A673 (cell line): ENCODE data around the gene KCNMA1. TPM values are rescaled to one million over a fixed set of nuclear protein-coding genes. Genes with fewer than 3 reads are reported as not detected.

Experiments
- BruUV-seq: library from RNA; stranded (reverse); fragments of 400-500 nt; replicated peaks from 2 replicates; lab custom pipeline; 2021; lab: Mats Ljungman, UMichigan
- CTCF ChIA-PET: fragments of 300-600 bp; sonication (Branson Sonifier 250); formaldehyde crosslinking; loops from one replicate; lab custom pipeline; 2022; ENCODE audit warnings: antibody characterized with exemption; lab: Charles Lee
- POLR2A ChIA-PET: fragments of 300-600 bp; sonication (Branson Sonifier 250); formaldehyde crosslinking; loops from one replicate; lab custom pipeline; 2022; ENCODE audit warnings: antibody characterized with exemption; ENCODE audit not compliant: low non-redundant PET; lab: Charles Lee
- DNase-seq: peaks from one replicate; pipeline ENCODE4 v3.0.0-alpha.2; 2015; ENCODE audit warnings: low spot score
- H3K27ac ChIP-seq: fragments of 200-600 bp; sonication (generic); 2 replicates; pipeline ENCODE4 v1.5.1; 2016; ENCODE audit warnings: mixed run types, low read depth, mild to moderate bottlenecking, mixed read lengths, antibody characterized with exemption, low read length; ENCODE audit not compliant: poor library complexity, severe bottlenecking
- H3K27me3 ChIP-seq: fragments of 200-600 bp; sonication (generic); replicated peaks from 2 replicates; pipeline ENCODE4 v1.6.1; 2017; ENCODE audit warnings: mixed run types, low read depth, mild to moderate bottlenecking, mixed read lengths, antibody characterized with exemption, low read length; ENCODE audit not compliant: insufficient read depth, poor library complexity
- H3K36me3 ChIP-seq: fragments of 200-600 bp; sonication (generic); 2 replicates; pipeline ENCODE4 v1.6.1; 2016; ENCODE audit warnings: mixed run types, mild to moderate bottlenecking, mixed read lengths, antibody characterized with exemption, low read length; ENCODE audit not compliant: insufficient read depth, poor library complexity, severe bottlenecking
- H3K4me1 ChIP-seq: fragments of 200-600 bp; sonication (generic); 2 replicates; pipeline ENCODE4 v1.6.1; 2017; ENCODE audit warnings: mixed run types, mild to moderate bottlenecking, mixed read lengths, antibody characterized with exemption, low read length; ENCODE audit not compliant: insufficient read depth, poor library complexity, severe bottlenecking
- H3K4me3 ChIP-seq: fragments of 200-600 bp; sonication (generic); 2 replicates; pipeline ENCODE4 v1.5.1; 2016; ENCODE audit warnings: low read depth, mixed run types, mild to moderate bottlenecking, mixed read lengths, low read length; ENCODE audit not compliant: poor library complexity, severe bottlenecking
- H3K9me3 ChIP-seq: fragments of 200-600 bp; sonication (generic); 2 replicates; pipeline ENCODE4 v1.6.1; 2016; ENCODE audit warnings: mixed run types, low read depth, mild to moderate bottlenecking, mixed read lengths, antibody characterized with exemption, low read length; ENCODE audit not compliant: poor library complexity, severe bottlenecking
- CTCF ChIP-seq: fragments of 300-800, 200-600 bp; sonication (generic); conservative IDR thresholded peaks from 2 replicates; pipeline ENCODE4 v1.5.1; 2017; ENCODE audit warnings: low read depth, mild to moderate bottlenecking, antibody characterized with exemption, low read length, moderate library complexity, mixed read lengths
- EZH2 ChIP-seq: fragments of 200-600 bp; sonication (generic); IDR thresholded peaks from 2 replicates; pipeline ENCODE4 v1.6.1; 2017; ENCODE audit warnings: borderline replicate concordance, low read depth, mild to moderate bottlenecking, mixed read lengths, antibody characterized with exemption, low read length; ENCODE audit not compliant: poor library complexity, severe bottlenecking
- intact Hi-C: fragments of 100-400 bp; cut with micrococcal nuclease; formaldehyde crosslinking; loops from one replicate; pipeline ENCODE4 v1.10.0; 2022; ENCODE audit not compliant: unreplicated experiment
- total RNA-seq: library from RNA; stranded (reverse); gene quantifications from 2 replicates; pipeline ENCODE4 v1.2.3, GENCODE V29; 2021

The KCNMA1 gene
- total RNA-seq, 1 experiment from 2014 or later, result 0.84 TPM

- Histone ChIP-seq H3K36me3 (no peaks in the 10 kb centered on the region), H3K27me3 (no peaks in the 10 kb centered on the region), H3K27ac (no peak overlapping the region), H3K9me3 (no peaks in the 10 kb centered on the region), H3K4me3 (no peak overlapping the region), H3K4me1 (no peaks in the 10 kb centered on the region)
- TF ChIP-seq EZH2 (no peak), CTCF (no peak)
- intact Hi-C loops, result loop anchor here (5.0 kb wide), 1 partner anchor 389 kb away; no protein-coding TSS in a partner anchor
- ChIA-PET POLR2A (no interaction called here), CTCF (no interaction called here)
- no TSS peak for BruUV-seq
- DNase-seq, result no peak
Observed at GRCh38 chr10:77253556-77254064, 384.0 kb downstream of the KCNMA1 start.

GRCh38 chr10:77253147-77253545, 384.5 kb downstream of the KCNMA1 start:
- Histone ChIP-seq H3K4me1 (no peaks in the 10 kb centered on the region), H3K27me3 (no peaks in the 10 kb centered on the region), H3K36me3 (no peaks in the 10 kb centered on the region), H3K9me3 (no peaks in the 10 kb centered on the region), H3K27ac (no peak overlapping the region), H3K4me3 (no peak overlapping the region)
- CTCF ChIA-PET, result no interaction called here
- TF ChIP-seq EZH2, result no peak
- TF ChIP-seq CTCF, result no peak
- DNase-seq, result no peak
- BruUV-seq, result no TSS peak
- intact Hi-C loops, result loop anchor here (5.0 kb wide), 1 partner anchor 389 kb away; no protein-coding TSS in a partner anchor
- POLR2A ChIA-PET, result no interaction called here

- no peak overlapping the region for H3K27ac ChIP-seq
Observed at GRCh38 chr10:77252380-77253146, 385.0 kb downstream of the KCNMA1 start.

More at GRCh38 chr10:77252380-77253146, 385.0 kb downstream of the KCNMA1 start:
- no peak for DNase-seq
- ChIA-PET CTCF (no interaction called here), POLR2A (no interaction called here)
- no peaks in the 10 kb centered on the region for H3K4me1 ChIP-seq
- TF ChIP-seq EZH2 (no peak), CTCF (no peak)
- H3K9me3 ChIP-seq, result no peaks in the 10 kb centered on the region
- H3K36me3 ChIP-seq, result no peaks in the 10 kb centered on the region
- H3K27me3 ChIP-seq, result no peaks in the 10 kb centered on the region
- H3K4me3 ChIP-seq, result no peak overlapping the region
- no TSS peak for BruUV-seq
- intact Hi-C loops, result loop anchor here (5.0 kb wide), 1 partner anchor 390 kb away; no protein-coding TSS in a partner anchor
